Astrocyte (in vitro differentiated cells and primary cell): ENCODE data around the gene CD3G. TPM values are rescaled to one million over a fixed set of nuclear protein-coding genes. Genes with fewer than 3 reads are reported as not detected.
"Not testable (repeated sequence)": the region's sequence is repeated elsewhere in the genome, so short reads cannot be mapped to it uniquely, and the experiment has no call there.

Experiments
- DNase-seq: peaks from one replicate; pipeline ENCODE4 v3.0.0-alpha.2; 2010; ENCODE audit warnings: low read depth
- FAIRE-seq: peaks from 2 replicates; lab custom pipeline; 2011; peaks lifted over from hg19 to GRCh38; lab: Jason Lieb, UNC
- H2AFZ ChIP-seq: 2 replicates; pipeline ENCODE4 v1.6.0; 2012; ENCODE audit warnings: low read depth, low read length, inconsistent platforms
- H3K27ac ChIP-seq: 2 replicates; pipeline ENCODE4 v1.5.1; 2011; ENCODE audit warnings: low read depth, low read length, inconsistent platforms
- H3K27me3 ChIP-seq: 2 replicates; pipeline ENCODE4 v1.6.0; 2011; ENCODE audit warnings: low read length, inconsistent platforms; ENCODE audit not compliant: insufficient read depth
- H3K36me3 ChIP-seq: 2 replicates; pipeline ENCODE4 v1.5.1; 2011; ENCODE audit warnings: low read length, inconsistent platforms; ENCODE audit not compliant: insufficient read depth
- H3K4me1 ChIP-seq: 2 replicates; pipeline ENCODE4 v1.5.1; 2011; ENCODE audit warnings: low read length, inconsistent platforms; ENCODE audit not compliant: insufficient read depth
- H3K4me2 ChIP-seq: 2 replicates; pipeline ENCODE4 v1.6.0; 2012; ENCODE audit warnings: low read length, inconsistent platforms
- H3K4me3 ChIP-seq: 2 replicates; pipeline ENCODE4 v1.5.1; 2011; ENCODE audit warnings: low read depth, mild to moderate bottlenecking, low read length, inconsistent platforms; ENCODE audit not compliant: insufficient read depth
- H3K79me2 ChIP-seq: 2 replicates; pipeline ENCODE4 v1.6.0; 2012; ENCODE audit warnings: mild to moderate bottlenecking, low read length, inconsistent platforms; ENCODE audit not compliant: insufficient read depth
- H3K9ac ChIP-seq: 2 replicates; pipeline ENCODE4 v1.6.0; 2012; ENCODE audit warnings: mild to moderate bottlenecking, low read length, inconsistent platforms
- H3K9me3 ChIP-seq: 2 replicates; pipeline ENCODE4 v1.5.1; 2012; ENCODE audit warnings: low read depth, mild to moderate bottlenecking, low read length, inconsistent platforms; ENCODE audit not compliant: insufficient read depth
- H4K20me1 ChIP-seq: 2 replicates; pipeline ENCODE4 v1.6.0; 2012; ENCODE audit warnings: low read length, inconsistent platforms; ENCODE audit not compliant: insufficient read depth
- H3K27ac Mint-ChIP-seq: one replicate; pipeline ENCODE4 v1.8.0; 2021; ENCODE audit warnings: mild to moderate bottlenecking, mixed read lengths; ENCODE audit not compliant: unreplicated experiment
- H3K27me3 Mint-ChIP-seq: one replicate; pipeline ENCODE4 v1.8.0; 2021; ENCODE audit warnings: low read depth, mixed read lengths; ENCODE audit not compliant: unreplicated experiment
- H3K36me3 Mint-ChIP-seq: one replicate; pipeline ENCODE4 v1.8.0; 2021; ENCODE audit warnings: low read depth, mixed read lengths; ENCODE audit not compliant: unreplicated experiment
- H3K4me1 Mint-ChIP-seq: one replicate; pipeline ENCODE4 v1.8.0; 2021; ENCODE audit warnings: low read depth, mixed read lengths; ENCODE audit not compliant: unreplicated experiment
- H3K4me3 Mint-ChIP-seq: one replicate; pipeline ENCODE4 v1.8.0; 2021; ENCODE audit warnings: mild to moderate bottlenecking, moderate library complexity, mixed read lengths; ENCODE audit not compliant: unreplicated experiment
- H3K9me3 Mint-ChIP-seq: one replicate; pipeline ENCODE4 v1.8.0; 2021; ENCODE audit warnings: mild to moderate bottlenecking, mixed read lengths; ENCODE audit not compliant: unreplicated experiment
- CTCF ChIP-seq: IDR thresholded peaks from 2 replicates; pipeline ENCODE4 v1.5.1; 2011; ENCODE audit warnings: low read depth, mild to moderate bottlenecking, inconsistent platforms, low read length, moderate library complexity; ENCODE audit not compliant: insufficient read depth
- EZH2 ChIP-seq: IDR thresholded peaks from 2 replicates; pipeline ENCODE4 v1.6.1; 2012; ENCODE audit warnings: mild to moderate bottlenecking, low read length, inconsistent platforms; ENCODE audit not compliant: insufficient read depth
- total RNA-seq: library from RNA; stranded (reverse); gene quantifications from 2 replicates; pipeline ENCODE4 v1.2.1, GENCODE V29; 2021

CD3G gene
- total RNA-seq, 1 donor from 2014 or later, result not detected

- no peak overlapping the region for H3K9ac ChIP-seq
- FAIRE-seq, result no peak
Measured at GRCh38 chr11:118305726-118306125, 38.4 kb upstream of the CD3G start.

GRCh38 chr11:118306556-118306955 is 37.6 kb upstream of the CD3G start:
- Histone ChIP-seq H3K9me3 (no peaks in the 10 kb centered on the region), H3K27ac (no peak overlapping the region), H3K79me2 (no peaks in the 10 kb centered on the region), H3K4me2 (no peak overlapping the region), H3K4me3 (no peak overlapping the region), H4K20me1 (no peaks in the 10 kb centered on the region), H3K36me3 (no peaks in the 10 kb centered on the region), H3K27me3 (peaks cover 4% of the 10 kb centered on the region), H2AFZ (no peak overlapping the region), H3K4me1 (no peaks in the 10 kb centered on the region), H3K9ac (no peak overlapping the region)
- Mint-ChIP-seq H3K4me1 (peaks cover 6% of the 10 kb centered on the region), H3K9me3 (no peaks in the 10 kb centered on the region), H3K27me3 (peaks cover 23% of the 10 kb centered on the region), H3K4me3 (no peak overlapping the region), H3K27ac (no peak overlapping the region), H3K36me3 (no peaks in the 10 kb centered on the region)
- TF ChIP-seq CTCF, result no peak
- TF ChIP-seq EZH2, result no peak
- no peak for FAIRE-seq
- DNase-seq, result no peak

More at GRCh38 chr11:118305726-118306125, 38.4 kb upstream of the CD3G start:
- H3K27me3 ChIP-seq, result peaks cover 2% of the 10 kb centered on the region
- H3K36me3 ChIP-seq, result no peaks in the 10 kb centered on the region
- no peaks in the 10 kb centered on the region for H3K36me3 Mint-ChIP-seq
- no peaks in the 10 kb centered on the region for H3K9me3 ChIP-seq
- no peak overlapping the region for H3K4me3 ChIP-seq
- H3K4me1 ChIP-seq, result no peaks in the 10 kb centered on the region
- no peak overlapping the region for H3K4me2 ChIP-seq
- no peaks in the 10 kb centered on the region for H3K79me2 ChIP-seq
- no peak overlapping the region for H3K27ac ChIP-seq
- H4K20me1 ChIP-seq, result no peaks in the 10 kb centered on the region
- no peaks in the 10 kb centered on the region for H3K9me3 Mint-ChIP-seq
- H2AFZ ChIP-seq, result no peak overlapping the region
- no peak overlapping the region for H3K4me3 Mint-ChIP-seq
- H3K4me1 Mint-ChIP-seq, result peaks cover 6% of the 10 kb centered on the region
- H3K27ac Mint-ChIP-seq, result no peak overlapping the region
- DNase-seq, result no peak
- TF ChIP-seq CTCF, result no peak
- TF ChIP-seq EZH2, result no peak
- peaks cover 23% of the 10 kb centered on the region for H3K27me3 Mint-ChIP-seq

GRCh38 chr11:118308995-118309528 is 35.1 kb upstream of the CD3G start:
- not testable (repeated sequence) for H3K4me2 ChIP-seq, H3K4me1 Mint-ChIP-seq, H3K9ac ChIP-seq, H3K4me3 Mint-ChIP-seq, FAIRE-seq, H3K27ac Mint-ChIP-seq, H3K4me1 ChIP-seq, DNase-seq, H3K36me3 ChIP-seq, H3K4me3 ChIP-seq, H3K9me3 Mint-ChIP-seq, H4K20me1 ChIP-seq, H3K36me3 Mint-ChIP-seq, H3K9me3 ChIP-seq, H3K27ac ChIP-seq, H2AFZ ChIP-seq, H3K79me2 ChIP-seq
- H3K27me3 ChIP-seq, result peaks cover 19% of the 10 kb centered on the region
- peaks cover 27% of the 10 kb centered on the region for H3K27me3 Mint-ChIP-seq
